Neural progenitor cell (in vitro differentiated cells): ENCODE data around the gene PPFIBP1. TPM values are rescaled to one million over a fixed set of nuclear protein-coding genes. Genes with fewer than 3 reads are reported as not detected.

Experiments used
- DNase-seq: peaks from one replicate; pipeline ENCODE4 v3.0.0-alpha.2; 2016; ENCODE audit warnings: low spot score
- H2AFZ ChIP-seq: fragments of 200-600 bp; sonication (generic); replicated peaks from 2 replicates; pipeline ENCODE4 v1.6.1; 2016; ENCODE audit warnings: antibody characterized with exemption
- H3F3A ChIP-seq: fragments of 200-600 bp; sonication (generic); 2 replicates; pipeline ENCODE4 v1.6.1; 2016; ENCODE audit warnings: antibody characterized with exemption, low read depth
- H3K27ac ChIP-seq: fragments of 200-600 bp; sonication (generic); 2 replicates; pipeline ENCODE4 v1.5.1; 2016; ENCODE audit warnings: mild to moderate bottlenecking
- H3K27me3 ChIP-seq: fragments of 200-600 bp; sonication (generic); 2 replicates; pipeline ENCODE4 v1.6.1; 2016; ENCODE audit warnings: mild to moderate bottlenecking, moderate library complexity
- H3K36me3 ChIP-seq: fragments of 200-600 bp; sonication (generic); 2 replicates; pipeline ENCODE4 v1.5.1; 2016
- H3K4me1 ChIP-seq: fragments of 200-600 bp; sonication (generic); 2 replicates; pipeline ENCODE4 v1.6.1; 2016; ENCODE audit warnings: mixed run types
- H3K4me2 ChIP-seq: fragments of 200-600 bp; sonication (generic); 2 replicates; pipeline ENCODE4 v1.6.1; 2016
- H3K4me3 ChIP-seq: fragments of 200-600 bp; sonication (generic); 2 replicates; pipeline ENCODE4 v1.5.1; 2016
- H3K79me2 ChIP-seq: fragments of 200-600 bp; sonication (generic); 2 replicates; pipeline ENCODE4 v1.6.1; 2016; ENCODE audit warnings: low read depth
- H3K9ac ChIP-seq: fragments of 200-600 bp; sonication (generic); 2 replicates; pipeline ENCODE4 v1.6.1; 2016
- H3K9me3 ChIP-seq: fragments of 200-600 bp; sonication (generic); 2 replicates; pipeline ENCODE4 v1.5.1; 2016; ENCODE audit warnings: low read depth
- H4K20me1 ChIP-seq: fragments of 200-600 bp; sonication (generic); 2 replicates; pipeline ENCODE4 v1.6.1; 2016; ENCODE audit warnings: low read depth
- H3K27ac Mint-ChIP-seq: 3 replicates; pipeline ENCODE4 v1.8.0; 2021; ENCODE audit warnings: mixed read lengths
- H3K27me3 Mint-ChIP-seq: 2 replicates; pipeline ENCODE4 v1.8.0; 2022; ENCODE audit warnings: low read depth, mild to moderate bottlenecking, inconsistent platforms, moderate library complexity, mixed read lengths; ENCODE audit not compliant: insufficient read depth
- H3K36me3 Mint-ChIP-seq: 3 replicates; pipeline ENCODE4 v1.8.0; 2021; ENCODE audit warnings: mixed read lengths
- H3K4me1 Mint-ChIP-seq: 3 replicates; pipeline ENCODE4 v1.8.0; 2021; ENCODE audit warnings: mixed read lengths
- H3K4me3 Mint-ChIP-seq: 3 replicates; pipeline ENCODE4 v1.8.0; 2021; ENCODE audit warnings: mild to moderate bottlenecking, moderate library complexity, mixed read lengths
- H3K9me3 Mint-ChIP-seq: 3 replicates; pipeline ENCODE4 v1.8.0; 2020; ENCODE audit warnings: mixed read lengths
- EZH2 ChIP-seq: fragments of 200-600 bp; sonication (generic); IDR thresholded peaks from 2 replicates; pipeline ENCODE4 v1.6.1; 2017; ENCODE audit warnings: antibody characterized with exemption, mild to moderate bottlenecking, moderate library complexity
- EZH2phosphoT487 ChIP-seq: fragments of 200-600 bp; sonication (generic); IDR thresholded peaks from 2 replicates; pipeline ENCODE4 v1.6.1; 2017; ENCODE audit warnings: antibody characterized with exemption
- total RNA-seq: library from RNA; depleted of rRNA; stranded (reverse); fragments of >200 nt; gene quantifications from 2 replicates; pipeline ENCODE4 v1.2.3, GENCODE V29; 2015; ENCODE audit warnings: low replicate concordance
- TF ChIP-seq, protein P1 (sequence below): fragments of 200-600 bp; sonication (generic); IDR thresholded peaks from 2 replicates; pipeline ENCODE4 v1.5.1; 2017; ENCODE audit warnings: antibody characterized with exemption, mild to moderate bottlenecking

The PPFIBP1 gene
- total RNA-seq, 1 donor from 2014 or later = 61.7 TPM

- Mint-ChIP-seq H3K4me1 (no peaks in the 10 kb centered on the region), H3K4me3 (no peak overlapping the region), H3K9me3 (no peaks in the 10 kb centered on the region), H3K36me3 (peaks cover 13% of the 10 kb centered on the region), H3K27ac (no peak overlapping the region), H3K27me3 (no peaks in the 10 kb centered on the region)
- TF ChIP-seq EZH2phosphoT487 (no peak), EZH2 (no peak)
- TF ChIP-seq, protein P1, sequence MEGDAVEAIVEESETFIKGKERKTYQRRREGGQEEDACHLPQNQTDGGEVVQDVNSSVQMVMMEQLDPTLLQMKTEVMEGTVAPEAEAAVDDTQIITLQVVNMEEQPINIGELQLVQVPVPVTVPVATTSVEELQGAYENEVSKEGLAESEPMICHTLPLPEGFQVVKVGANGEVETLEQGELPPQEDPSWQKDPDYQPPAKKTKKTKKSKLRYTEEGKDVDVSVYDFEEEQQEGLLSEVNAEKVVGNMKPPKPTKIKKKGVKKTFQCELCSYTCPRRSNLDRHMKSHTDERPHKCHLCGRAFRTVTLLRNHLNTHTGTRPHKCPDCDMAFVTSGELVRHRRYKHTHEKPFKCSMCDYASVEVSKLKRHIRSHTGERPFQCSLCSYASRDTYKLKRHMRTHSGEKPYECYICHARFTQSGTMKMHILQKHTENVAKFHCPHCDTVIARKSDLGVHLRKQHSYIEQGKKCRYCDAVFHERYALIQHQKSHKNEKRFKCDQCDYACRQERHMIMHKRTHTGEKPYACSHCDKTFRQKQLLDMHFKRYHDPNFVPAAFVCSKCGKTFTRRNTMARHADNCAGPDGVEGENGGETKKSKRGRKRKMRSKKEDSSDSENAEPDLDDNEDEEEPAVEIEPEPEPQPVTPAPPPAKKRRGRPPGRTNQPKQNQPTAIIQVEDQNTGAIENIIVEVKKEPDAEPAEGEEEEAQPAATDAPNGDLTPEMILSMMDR = no peak
- Histone ChIP-seq H3F3A (no peaks in the 10 kb centered on the region), H3K27me3 (no peaks in the 10 kb centered on the region), H3K4me1 (no peaks in the 10 kb centered on the region), H4K20me1 (no peaks in the 10 kb centered on the region), H2AFZ (no peak overlapping the region), H3K9ac (no peak overlapping the region), H3K27ac (no peak overlapping the region), H3K36me3 (no peaks in the 10 kb centered on the region), H3K4me3 (no peak overlapping the region), H3K79me2 (no peaks in the 10 kb centered on the region), H3K4me2 (no peak overlapping the region), H3K9me3 (no peaks in the 10 kb centered on the region)
- DNase-seq = no peak
Observed at GRCh38 chr12:27672051-27672450, 148.0 kb downstream of the PPFIBP1 start.

DNA sequence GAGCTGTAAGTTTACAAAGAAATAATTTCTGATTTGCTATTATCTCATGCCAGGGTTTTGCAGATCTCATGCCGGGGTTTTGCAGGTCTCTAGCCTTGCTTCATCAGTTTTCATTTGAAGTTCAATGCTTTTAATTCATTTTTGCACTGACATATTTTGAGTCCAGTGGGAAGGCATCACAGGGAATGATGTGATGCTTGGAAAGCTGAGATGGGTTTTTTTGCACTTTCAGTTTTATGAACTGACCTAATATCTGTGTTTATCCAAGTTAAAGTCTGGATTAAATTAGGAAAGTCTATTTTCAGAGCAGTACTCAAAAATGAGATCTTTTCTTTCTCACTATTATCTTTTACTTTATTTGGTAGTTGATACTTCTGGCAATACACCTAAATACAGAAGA lies 148.6 kb downstream of the PPFIBP1 start:
- Histone ChIP-seq H3K4me2 (no peak overlapping the region), H3K9ac (no peak overlapping the region), H3K4me3 (no peak overlapping the region), H3K79me2 (no peaks in the 10 kb centered on the region), H3K36me3 (no peaks in the 10 kb centered on the region), H2AFZ (no peak overlapping the region), H3K4me1 (no peaks in the 10 kb centered on the region), H4K20me1 (no peaks in the 10 kb centered on the region), H3F3A (no peaks in the 10 kb centered on the region), H3K27ac (no peak overlapping the region), H3K27me3 (no peaks in the 10 kb centered on the region), H3K9me3 (no peaks in the 10 kb centered on the region)
- H3K9me3 Mint-ChIP-seq = no peaks in the 10 kb centered on the region
- no peaks in the 10 kb centered on the region for H3K27me3 Mint-ChIP-seq
- H3K27ac Mint-ChIP-seq = no peak overlapping the region
- TF ChIP-seq EZH2 = no peak
- TF ChIP-seq EZH2phosphoT487 = no peak
- TF ChIP-seq, protein P1 = no peak
- no peak for DNase-seq
- no peaks in the 10 kb centered on the region for H3K4me1 Mint-ChIP-seq
- peaks cover 10% of the 10 kb centered on the region for H3K36me3 Mint-ChIP-seq
- no peak overlapping the region for H3K4me3 Mint-ChIP-seq

DNA sequence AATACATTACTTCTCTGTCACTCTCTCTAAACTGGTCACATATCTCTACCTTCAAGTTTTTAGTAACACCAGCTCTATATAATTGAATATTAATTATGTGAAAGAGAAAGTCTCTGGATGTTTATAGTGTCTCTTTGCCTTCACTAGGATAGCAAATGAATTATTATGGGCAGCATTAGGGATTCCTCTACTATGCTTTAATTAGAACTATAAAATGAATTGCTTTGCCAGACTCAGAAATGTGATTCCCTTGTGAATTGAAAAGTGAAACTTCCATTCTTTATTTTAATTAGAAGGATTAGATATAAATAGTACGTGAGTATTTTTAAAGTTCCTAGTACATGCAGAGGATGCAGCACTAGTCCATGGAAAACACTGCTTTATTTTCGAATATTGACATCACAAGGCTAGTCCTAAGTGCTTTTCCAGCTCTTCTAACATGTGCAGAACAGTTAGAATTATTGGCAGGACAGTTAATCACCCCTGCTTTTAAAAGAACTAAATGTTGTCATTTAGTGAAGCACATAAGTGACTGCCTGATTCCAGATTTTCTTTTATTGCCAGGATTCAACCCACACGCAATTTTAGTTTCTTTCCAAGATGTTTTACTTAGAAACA lies 149.2 kb downstream of the PPFIBP1 start:
- Mint-ChIP-seq H3K27me3 (no peaks in the 10 kb centered on the region), H3K4me1 (no peaks in the 10 kb centered on the region), H3K9me3 (no peaks in the 10 kb centered on the region), H3K36me3 (peaks cover 7% of the 10 kb centered on the region), H3K4me3 (no peak overlapping the region), H3K27ac (no peak overlapping the region)
- H3K4me3 ChIP-seq = no peak overlapping the region
- H3K27me3 ChIP-seq = no peaks in the 10 kb centered on the region
- DNase-seq = no peak
- no peaks in the 10 kb centered on the region for H3F3A ChIP-seq
- no peaks in the 10 kb centered on the region for H3K4me1 ChIP-seq
- no peaks in the 10 kb centered on the region for H3K79me2 ChIP-seq
- H3K4me2 ChIP-seq = no peak overlapping the region
- no peaks in the 10 kb centered on the region for H3K9me3 ChIP-seq
- no peak overlapping the region for H2AFZ ChIP-seq
- no peaks in the 10 kb centered on the region for H3K36me3 ChIP-seq
- TF ChIP-seq EZH2phosphoT487 = no peak
- no peak for TF ChIP-seq EZH2
- TF ChIP-seq, protein P1 = no peak
- no peak overlapping the region for H3K27ac ChIP-seq
- H4K20me1 ChIP-seq = no peaks in the 10 kb centered on the region
- no peak overlapping the region for H3K9ac ChIP-seq
